LHCN-M2 (cell line): ENCODE results near the gene RARB. TPM values are rescaled to one million over a fixed set of nuclear protein-coding genes. Genes with fewer than 3 reads are reported as not detected.
A peak's percentile ranks its signal among the peaks of the same experiment; 100 is the strongest.

Source experiments
- DNase-seq: peaks from one replicate; pipeline ENCODE4 v3.0.0-alpha.2; 2012; ENCODE audit warnings: low read depth
- total RNA-seq: library from RNA; depleted of rRNA; stranded (reverse); fragments of >200 nt; gene quantifications from 2 replicates; pipeline ENCODE4 v1.2.3, GENCODE V29; 2014

Gene RARB
- total RNA-seq, 1 experiment from 2014 or later, result 0.29 TPM

DNA sequence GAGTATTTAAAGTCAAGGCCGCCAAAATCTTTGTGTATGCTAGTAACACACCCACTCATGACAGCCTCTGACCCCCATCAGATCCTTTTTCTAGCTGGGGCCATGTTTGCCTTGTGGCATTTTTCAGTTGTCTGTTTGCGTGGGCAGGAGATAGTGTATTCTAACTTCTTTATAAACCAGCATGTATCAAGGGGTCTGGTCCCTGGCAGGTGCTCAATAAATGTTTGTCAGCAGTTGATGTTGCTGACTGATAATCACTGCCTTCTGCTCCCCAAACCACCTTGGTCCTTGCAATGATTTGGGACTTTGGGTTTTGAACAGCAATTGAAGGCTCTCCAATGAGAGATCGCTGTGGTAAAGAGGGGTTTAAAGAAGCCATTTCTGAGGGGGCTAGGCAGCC is 19.2 kb downstream of the RARB start:
- DNase-seq, result no peak

DNA sequence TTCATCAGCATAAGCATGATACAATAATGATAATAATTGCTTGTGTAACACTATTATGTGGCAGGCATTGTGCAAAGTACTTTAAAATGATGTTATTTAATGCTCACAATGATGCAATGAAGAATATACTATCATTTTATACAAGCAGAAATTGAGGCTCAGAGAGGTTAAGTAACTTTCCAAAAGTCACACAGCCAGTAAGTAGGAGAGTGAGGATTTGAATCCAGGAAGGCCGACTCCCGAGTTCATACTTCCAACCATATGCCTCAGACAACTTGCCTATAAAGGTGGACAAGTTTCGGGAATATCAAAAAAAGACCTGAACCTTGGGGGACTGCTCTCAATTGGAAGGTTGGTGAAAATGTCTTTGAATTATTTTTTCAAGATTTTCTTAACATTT is 19.9 kb downstream of the RARB start:
- DNase-seq, result no peak

DNA sequence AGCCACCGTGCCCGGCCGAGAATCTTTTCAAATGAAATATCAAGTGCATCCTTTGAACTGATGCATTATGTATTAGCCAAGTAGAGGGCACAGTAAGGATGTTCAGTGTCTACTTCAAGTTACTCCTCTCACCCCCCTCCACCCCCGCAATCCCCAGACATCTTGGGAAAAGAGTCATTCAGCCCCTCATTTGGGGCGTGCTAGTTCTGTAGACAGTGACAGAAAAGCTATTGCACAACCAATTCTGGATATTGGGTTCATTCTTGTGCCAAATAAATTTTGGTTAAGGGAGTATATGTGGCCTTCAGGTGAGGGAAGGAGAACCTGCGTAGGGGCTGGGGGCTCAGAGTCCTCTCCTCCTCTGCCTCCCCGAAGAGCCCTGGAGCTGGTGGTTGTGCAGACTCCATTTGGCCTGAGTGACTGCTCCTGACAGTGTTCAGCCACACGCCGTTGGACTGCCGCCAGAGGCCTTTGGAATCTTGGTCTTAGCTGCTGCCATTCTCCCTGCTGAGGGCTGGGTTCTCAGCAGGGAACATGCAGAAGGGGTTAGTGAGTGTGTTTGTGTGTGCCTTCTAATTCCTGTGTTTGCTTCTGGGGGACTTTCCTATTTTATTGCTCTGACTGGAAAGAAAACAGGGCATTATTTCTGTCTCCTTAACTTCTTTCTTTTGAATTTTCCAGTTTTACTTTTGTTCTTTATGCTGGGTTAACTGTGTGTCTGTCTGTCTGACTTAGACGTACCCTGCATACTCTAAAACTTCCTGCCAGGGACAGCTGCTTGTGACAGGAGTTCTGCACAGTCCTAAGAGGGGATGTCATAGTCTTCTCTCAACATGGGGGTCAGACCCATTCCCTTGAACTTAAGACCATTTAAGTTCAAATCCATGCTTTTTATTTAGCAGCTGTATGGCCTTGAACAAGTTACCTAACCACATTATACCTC is 21.0 kb downstream of the RARB start:
- DNase-seq, result peak; percentile 63

DNA sequence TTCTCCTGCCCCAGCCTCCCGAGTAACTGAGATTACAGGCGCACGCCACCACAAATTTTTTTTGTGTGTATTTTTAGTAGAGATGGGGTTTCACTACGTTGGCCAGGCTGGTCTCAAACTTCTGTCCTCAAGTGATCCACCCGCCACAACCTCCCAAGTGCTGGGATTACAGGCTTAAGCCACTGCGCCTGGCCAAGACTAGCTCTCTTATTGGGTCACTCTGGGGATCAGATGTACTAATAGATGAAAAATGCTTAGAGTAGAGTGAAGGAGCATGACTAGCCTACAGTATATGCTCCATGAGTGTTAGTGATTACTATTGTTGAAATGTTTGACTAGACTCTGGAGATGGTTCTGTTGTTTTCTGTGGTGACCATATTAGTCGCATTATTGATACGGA is 21.8 kb downstream of the RARB start:
- no peak for DNase-seq

DNA sequence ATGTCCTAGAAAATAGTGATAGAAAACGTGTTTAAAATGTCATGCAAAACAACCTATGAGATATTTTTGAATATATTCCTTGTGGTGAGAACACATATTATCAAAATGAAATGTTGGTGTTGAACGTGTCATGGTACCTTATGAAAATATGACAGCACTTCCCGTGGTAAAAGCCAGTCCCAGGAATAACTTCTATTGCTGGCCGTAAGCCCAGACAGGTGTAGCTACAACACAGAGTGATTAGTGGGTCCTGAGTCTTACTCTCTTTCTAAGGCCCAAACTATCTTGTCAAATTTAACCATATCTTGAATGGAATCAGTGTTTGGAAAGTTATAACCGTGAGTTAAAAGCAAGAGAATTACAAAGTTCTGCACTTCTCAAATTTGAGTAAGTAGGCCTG is 24.1 kb downstream of the RARB start:
- DNase-seq, result no peak

DNA sequence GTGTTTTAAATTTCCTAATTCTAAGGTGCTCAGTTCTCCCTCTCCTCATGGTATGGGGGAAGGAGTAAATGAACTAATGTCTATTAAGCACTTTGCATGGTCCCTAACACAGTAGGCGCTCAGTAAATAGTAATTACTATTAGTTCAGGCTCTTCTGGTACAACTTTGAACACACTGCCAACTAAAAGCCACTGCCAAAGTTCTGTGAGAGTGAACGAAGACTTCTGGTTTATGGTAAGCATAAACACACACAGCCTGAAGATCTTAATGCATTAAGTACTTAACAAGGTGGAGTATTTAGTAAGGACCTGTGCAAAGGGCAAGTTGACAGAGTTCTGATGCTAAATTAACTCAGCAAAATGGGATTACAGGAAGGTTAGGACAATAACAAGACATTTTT is 24.7 kb downstream of the RARB start:
- no peak for DNase-seq

DNA sequence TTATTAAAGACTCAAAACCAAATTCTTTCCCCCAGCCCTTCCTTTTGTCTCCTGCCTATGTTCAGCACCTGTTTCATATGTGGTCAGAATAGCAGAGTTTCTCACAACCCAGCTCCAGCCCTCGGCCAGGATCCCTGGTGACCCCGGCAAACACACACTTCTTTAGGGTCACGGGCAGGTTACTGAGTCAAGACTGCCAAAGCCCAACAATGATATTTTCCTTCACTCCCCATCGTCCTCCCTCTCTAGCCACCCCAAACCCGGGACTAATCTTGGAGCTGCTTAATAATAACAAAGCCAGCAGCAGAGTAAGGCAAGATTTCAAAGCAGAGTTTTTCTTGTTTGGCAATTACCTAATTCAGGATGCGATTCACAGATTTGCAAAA is 25.5 kb downstream of the RARB start:
- DNase-seq, result peak; percentile 18

DNA sequence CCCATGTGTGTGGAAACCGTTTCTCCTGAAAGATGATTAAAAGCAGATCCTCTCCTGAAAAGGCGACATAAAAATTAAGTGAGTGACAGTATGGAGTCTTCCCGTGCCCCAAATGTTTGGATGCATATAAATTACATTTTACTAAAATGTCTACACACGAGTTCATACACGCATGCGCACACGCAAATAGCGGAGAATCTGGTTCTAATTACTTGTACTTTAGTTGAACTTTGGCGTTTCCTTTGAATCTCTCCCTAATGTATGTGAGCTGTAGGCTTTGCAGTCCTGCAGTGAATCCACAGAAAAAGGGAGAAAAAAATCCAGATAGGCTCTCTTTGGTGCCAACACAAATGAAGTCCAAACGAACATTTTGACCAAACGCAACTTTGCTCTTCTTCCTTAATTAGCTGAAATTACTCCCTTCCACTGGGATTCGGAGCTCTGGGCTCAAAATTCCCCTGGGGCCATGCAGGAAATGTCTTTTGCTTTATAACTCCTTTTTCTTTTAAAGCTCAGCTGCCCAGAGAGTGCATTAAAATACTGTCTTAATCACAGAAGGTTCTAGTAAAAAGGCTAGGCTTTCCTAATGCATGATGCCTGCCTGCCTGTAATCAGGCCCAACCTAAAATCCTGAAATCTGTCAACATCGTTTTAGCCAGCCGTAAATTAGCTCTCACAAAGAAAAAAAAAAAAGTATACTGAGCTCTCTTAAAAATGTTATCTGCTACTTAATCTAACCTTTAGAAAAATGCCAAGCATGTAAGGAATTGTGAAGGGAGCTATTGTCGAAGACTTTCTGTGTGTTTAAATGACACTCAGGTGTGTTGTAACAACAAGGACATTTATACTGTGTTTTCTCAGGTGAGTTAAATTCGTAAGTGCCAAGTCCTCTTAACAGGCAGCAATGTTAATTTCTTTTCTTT is 26.2 kb downstream of the RARB start:
- peak; percentile 15 for DNase-seq

DNA sequence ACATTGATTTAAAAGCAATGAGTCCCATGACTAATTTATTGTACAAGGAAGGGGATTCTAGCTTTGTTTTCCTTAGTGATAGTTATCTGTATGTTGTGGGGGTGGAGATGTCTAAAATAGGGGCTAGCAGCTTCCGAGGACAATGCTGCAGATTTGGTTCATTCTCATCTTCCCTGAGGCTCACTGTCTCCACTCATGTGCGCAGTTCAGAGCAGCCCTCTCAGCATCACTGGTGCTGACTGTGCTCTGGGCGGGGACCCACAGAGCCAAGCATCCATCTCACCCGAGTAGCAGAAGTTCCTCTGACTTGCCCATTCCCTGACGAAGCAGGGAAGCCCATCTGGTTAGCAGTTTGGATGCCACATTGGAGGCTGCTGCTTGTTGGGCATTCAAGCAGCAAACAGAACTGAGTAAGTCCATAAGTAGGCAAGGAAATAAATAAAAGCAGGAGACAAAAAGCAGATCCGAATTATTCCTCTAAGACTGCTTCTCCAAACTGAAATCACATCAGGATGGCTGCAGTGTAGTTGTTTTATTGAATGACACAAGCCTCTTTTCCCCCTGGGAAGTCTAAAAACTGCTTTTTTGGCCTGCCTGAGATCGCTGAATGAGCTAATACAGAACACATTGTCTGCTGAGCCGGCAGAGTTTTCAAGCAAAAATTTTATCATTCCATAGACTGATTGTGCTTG is 27.5 kb downstream of the RARB start:
- DNase-seq, result no peak

DNA sequence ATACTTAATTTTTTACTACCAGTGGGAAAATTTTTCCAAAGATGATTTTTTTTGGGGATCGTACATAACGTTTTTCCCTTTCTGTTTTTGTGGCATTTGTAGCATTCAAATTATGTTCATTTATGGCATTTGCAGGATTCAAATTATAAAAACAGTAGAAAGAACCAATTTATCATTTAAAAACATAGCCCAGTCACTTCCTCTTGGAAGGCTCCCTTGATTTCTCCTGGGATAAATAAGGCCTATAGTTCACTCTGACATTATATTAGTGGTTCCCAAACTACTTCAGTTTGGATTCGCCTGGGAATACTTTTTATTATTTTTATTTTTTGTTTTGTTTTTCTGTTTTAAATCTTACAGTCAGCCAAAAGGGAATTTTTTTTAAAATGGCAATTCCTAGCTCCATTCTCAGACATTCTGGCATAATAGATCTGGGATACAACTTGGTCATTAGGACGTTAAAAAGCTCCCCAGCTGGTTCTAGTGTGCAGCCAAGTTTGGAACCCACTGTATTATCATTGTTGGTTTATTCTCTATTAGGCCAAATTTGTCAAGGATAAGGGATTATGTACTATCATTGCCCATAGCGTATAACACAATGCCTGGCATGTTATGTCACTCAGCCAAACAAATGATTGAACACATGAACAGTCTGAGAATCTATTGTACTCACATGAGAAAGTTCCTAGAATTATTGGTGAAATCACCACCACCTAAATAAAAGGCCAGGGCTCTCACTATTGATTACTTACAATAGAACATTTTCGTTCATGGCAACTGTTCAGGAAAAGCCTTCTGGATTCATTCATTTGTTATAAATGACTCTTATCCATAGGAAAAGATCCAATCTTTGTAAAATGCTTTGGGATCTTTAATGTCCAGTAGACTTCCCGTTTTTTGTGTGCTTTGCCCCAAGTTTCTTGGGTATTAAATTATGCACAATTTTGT is 28.9 kb downstream of the RARB start:
- no peak for DNase-seq

DNA sequence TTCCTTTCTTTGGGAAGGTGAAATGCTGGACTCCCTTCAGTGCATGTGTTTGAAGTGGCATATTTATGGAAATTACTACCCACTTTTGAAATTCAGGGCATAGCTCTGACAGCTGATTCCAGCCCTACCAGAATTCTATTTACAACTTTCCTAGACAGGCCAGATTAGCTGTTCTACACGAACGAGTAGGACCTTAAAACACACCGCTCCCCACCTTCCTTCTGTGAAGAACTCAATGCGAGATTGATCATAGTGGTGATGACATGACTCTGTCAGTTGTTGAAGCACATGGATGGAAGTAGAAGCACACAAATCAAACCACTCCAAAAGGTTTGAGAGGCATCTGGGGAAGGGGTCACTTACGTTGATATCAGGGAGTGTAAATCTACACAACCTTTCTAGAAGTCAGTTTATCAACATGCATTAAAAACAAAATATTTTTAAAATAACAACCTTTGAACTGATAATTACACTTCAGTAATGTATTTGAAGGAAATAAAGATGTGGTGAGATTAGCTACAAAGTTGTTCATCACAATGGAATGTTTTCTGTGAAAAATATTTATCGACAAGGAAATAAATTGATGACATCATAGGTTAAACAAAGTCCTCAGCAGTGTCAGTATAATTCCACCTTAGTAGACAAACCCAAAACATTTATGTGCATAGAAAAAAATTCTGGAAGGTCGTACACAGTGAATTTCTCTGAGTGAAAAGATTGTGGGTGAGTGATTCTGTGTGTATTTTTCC is 29.8 kb downstream of the RARB start:
- no peak for DNase-seq

DNA sequence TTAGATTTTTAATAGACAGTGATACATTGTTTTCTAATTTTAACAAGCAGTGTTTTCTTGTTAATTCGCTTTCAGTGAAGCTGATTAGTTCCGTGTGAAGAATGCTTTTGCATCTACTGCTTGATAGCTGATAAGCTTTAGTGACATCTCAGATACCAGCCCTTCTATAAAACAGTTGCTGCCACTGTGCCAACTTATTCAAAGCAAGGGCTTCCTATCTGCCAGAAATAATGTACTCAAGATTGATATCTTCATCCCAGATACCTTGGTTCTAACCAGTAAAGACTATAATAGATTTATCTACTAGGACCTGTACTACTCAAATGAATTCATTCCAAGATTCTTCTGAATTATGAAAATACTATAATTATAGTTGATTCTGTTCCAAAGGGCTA is 30.4 kb downstream of the RARB start:
- DNase-seq, result no peak

DNA sequence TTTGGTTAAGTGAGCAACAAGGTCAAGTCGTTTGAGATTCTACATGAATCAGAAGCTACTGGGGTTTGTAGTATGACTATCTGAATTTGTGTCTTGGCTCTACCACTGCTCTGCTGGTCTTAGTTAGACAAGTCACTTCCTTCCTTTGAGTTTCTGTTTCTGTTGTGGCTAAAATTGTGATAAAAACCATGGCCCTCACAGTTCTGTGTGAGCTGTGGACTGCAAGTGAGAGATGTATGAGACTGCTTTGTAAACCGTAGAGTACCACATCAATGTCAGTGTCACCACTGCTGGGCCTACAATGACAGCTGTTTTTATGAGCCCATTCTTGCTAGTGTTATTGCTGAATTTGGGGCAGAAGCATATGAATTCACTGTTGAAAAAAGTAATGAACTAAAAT is 32.7 kb downstream of the RARB start:
- no peak for DNase-seq

DNA sequence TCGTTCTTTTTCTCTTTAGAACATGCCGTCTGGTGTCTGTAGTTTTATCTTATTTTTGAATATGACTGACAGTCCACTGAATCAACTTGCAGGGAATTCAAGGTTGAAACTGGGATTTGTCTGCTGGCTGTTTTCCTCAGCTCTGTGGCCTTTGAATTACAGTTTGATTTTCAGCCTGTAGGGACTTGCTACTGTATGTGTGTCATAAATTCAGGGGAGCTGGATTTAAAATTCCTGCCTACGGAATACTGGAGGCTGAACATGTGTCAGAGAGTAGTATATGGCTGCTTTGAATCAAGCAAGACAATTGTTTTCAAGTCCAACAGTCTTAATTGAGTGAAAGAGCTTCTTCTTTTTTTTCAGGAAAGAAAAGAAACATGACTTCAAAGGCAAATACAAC is 33.9 kb downstream of the RARB start:
- DNase-seq, result no peak

DNA sequence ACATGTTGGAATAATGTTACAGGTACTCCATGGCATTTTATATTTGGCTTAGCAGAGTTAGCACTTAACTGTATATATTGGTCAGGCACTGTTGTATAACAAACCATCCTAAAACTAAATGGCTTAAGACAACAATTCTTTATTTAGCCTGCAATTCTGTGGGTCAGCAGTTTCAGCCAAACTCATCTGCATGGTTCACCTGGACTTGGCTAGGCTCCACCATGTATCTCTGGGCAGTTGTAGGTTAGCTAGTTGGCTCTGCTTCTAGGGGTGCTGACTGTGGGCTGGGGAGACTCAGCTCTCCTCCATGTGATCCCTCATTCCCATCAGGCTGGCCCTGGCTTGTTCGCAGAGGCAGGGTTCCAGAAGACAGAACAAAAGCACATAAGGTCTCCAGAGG is 34.4 kb downstream of the RARB start:
- no peak for DNase-seq

DNA sequence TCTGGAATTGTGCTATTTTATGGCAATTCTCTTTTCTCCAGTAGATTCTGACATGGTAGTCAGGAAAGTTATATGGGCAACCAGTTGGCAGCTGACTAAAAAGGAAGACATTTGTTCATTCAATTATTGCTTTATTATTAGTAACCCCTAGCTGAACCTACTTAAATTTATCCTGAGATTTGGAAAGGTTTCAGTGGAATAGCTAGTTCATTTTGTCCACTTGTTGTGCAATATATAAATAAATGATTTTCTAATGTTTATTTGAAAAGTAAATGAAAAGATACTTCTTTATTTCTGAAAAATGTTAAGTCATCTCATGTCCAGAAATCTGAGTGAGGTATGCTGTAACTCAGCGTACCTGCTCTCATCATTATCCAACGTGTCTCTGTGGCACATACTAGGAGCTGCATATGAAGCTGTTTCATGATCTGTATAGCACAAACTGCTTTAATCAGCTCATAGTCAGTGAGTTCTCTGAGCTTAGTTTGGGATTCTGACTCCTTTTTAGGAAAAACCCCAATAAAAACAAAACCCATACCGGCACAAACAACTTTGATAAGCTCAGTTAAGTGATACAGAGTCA is 35.9 kb downstream of the RARB start:
- DNase-seq, result no peak

DNA sequence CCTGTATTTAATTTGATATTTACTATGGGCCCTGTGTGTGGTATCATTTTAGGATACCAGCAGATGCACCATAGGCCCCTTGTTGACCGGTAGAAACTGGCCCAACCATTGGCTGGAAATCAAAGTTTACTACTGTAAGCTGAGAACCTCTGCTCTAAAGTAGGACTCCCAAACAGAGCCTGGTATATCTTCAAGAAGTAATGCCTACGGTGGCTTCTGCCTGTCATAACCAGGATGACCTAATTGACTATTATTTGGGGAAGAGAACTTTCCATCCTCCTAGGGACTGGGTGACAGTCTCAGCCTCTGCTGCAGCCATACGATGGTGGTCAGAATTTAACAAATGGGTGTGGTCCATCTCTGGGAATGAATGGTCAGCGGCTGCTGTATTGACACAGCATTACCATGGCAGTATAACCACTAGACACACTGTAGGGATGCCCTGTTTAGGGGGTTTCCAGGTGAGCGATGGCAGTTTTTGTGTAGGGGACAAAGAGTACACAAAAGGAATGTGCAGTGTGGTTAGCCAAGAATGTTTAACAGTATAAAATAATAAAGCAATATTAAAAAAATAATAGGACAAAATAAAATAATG is 37.3 kb downstream of the RARB start:
- DNase-seq, result no peak

DNA sequence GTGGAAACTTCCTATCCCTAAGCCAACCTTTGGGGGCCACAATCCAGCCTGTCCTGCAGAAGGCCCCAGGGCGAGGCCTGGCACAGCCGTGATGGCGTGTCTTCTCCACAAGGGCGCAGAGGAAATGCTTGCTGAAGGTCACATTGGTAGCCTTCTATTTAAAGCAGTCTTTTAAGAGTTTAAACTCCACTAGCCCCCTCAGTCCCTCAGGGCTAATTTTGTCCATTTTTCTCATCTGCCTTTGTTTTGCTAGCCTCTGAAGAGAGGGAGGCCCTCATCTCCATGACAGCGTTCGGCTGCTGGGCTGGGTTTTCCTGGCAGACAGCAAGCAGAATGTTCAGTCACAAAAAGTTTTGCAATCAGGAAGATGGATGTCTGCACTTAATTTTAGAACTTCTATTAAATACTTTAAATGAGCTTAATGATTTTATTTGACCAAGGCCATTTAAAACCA is 40.8 kb downstream of the RARB start:
- DNase-seq, result peak; percentile 3

DNA sequence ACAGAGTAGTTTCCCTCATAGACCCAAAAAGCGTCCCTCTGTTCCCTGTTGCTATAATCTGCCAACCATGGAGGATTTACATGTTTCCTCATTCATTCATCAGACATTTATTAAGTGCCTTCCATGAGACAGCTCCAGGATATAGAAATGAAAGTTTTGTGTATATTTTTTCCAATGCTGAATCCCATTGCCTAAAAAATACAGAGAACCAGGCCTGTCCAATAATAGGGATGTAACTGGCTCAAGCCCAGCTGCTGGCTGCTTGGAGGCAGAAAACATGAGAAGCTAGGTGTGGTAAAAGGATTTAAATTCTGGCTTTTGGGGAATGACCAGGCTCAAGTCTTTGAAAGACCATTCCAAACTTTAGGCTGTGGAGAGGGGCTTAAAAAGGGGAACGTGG is 41.5 kb downstream of the RARB start:
- no peak for DNase-seq
